GM12878 (cell line): ENCODE results near the gene CT45A3. TPM values are rescaled to one million over a fixed set of nuclear protein-coding genes. Genes with fewer than 3 reads are reported as not detected.
"Not testable (repeated sequence)": the region's sequence is repeated elsewhere in the genome, so short reads cannot be mapped to it uniquely, and the experiment has no call there.

Experiments
- ATAC-seq: fragments of 200-7000 bp; cut with Tn5 transposase; 3 replicates; pipeline ENCODE4 v1.9.1; 2020; ENCODE audit warnings: mild to moderate bottlenecking, moderate library complexity
- BruUV-seq: library from RNA; stranded (reverse); fragments of 400-500 nt; replicated peaks from 2 replicates; lab custom pipeline; 2021; lab: Mats Ljungman, UMichigan
- CTCF ChIA-PET: fragments of 300-600 bp; sonication (Branson Sonifier 250); formaldehyde crosslinking; extraction: SDS; loops from one replicate; lab custom pipeline; 2021; ENCODE audit warnings: inconsistent platforms; lab: Yijun Ruan, JAX
- POLR2A ChIA-PET: fragments of 350-600 bp; formaldehyde crosslinking; extraction: SDS; loops from one replicate; lab custom pipeline; 2021; ENCODE audit warnings: inconsistent platforms; lab: Charles Lee
- RAD21 ChIA-PET: fragments of 300-600 bp; sonication (Branson Sonifier 250); formaldehyde crosslinking; loops from one replicate; lab custom pipeline; 2023; ENCODE audit warnings: antibody characterized with exemption; ENCODE audit not compliant: unreplicated experiment; lab: Charles Lee
- SMC1A ChIA-PET: fragments of 300-600 bp; sonication (Branson Sonifier 250); formaldehyde crosslinking; loops from one replicate; lab custom pipeline; 2023; ENCODE audit not compliant: unreplicated experiment, uncharacterized antibody; lab: Charles Lee
- DNase-seq: peaks from one replicate; pipeline ENCODE4 v3.0.0-alpha.2; 2011; ENCODE audit warnings: low read depth, low spot score
- FAIRE-seq: peaks from 3 replicates; lab custom pipeline; 2011; peaks lifted over from hg19 to GRCh38; lab: Jason Lieb, UNC
- H2AFZ ChIP-seq: 2 replicates; pipeline ENCODE4 v1.6.0; 2011; ENCODE audit warnings: low read depth, low read length, control low read depth; ENCODE audit not compliant: control insufficient read depth
- H3K27ac ChIP-seq: 2 replicates; pipeline ENCODE4 v1.5.1; 2011; ENCODE audit warnings: control low read depth; ENCODE audit not compliant: control insufficient read depth, insufficient read depth
- H3K27me3 ChIP-seq, 2 experiments: replicated peaks in 1 of 2; 2 replicates each; pipeline versions ENCODE4 v1.6.0 to v1.6.1; 2011; ENCODE audit warnings: low read length in 1 of 2; ENCODE audit not compliant: control insufficient read depth in 2 of 2, insufficient read depth in 2 of 2
- H3K36me3 ChIP-seq, 2 experiments: 2 replicates each; pipeline ENCODE4 v1.5.1; 2011; ENCODE audit warnings: low read length in 1 of 2; ENCODE audit not compliant: control insufficient read depth in 2 of 2, insufficient read depth in 2 of 2
- H3K4me1 ChIP-seq: 2 replicates; pipeline ENCODE4 v1.6.1; 2011; ENCODE audit warnings: mild to moderate bottlenecking, low read length, moderate library complexity, mixed read lengths; ENCODE audit not compliant: control insufficient read depth, insufficient read depth
- H3K4me2 ChIP-seq: 2 replicates; pipeline ENCODE4 v1.6.0; 2011; ENCODE audit warnings: control low read depth; ENCODE audit not compliant: control insufficient read depth, insufficient read depth
- H3K4me3 ChIP-seq: fragments of 200-600 bp; sonication (generic); 2 replicates; pipeline ENCODE4 v1.5.1; 2016
- H3K79me2 ChIP-seq: 2 replicates; pipeline ENCODE4 v1.6.0; 2011; ENCODE audit warnings: low read length; ENCODE audit not compliant: control insufficient read depth, insufficient read depth
- H3K9ac ChIP-seq: 2 replicates; pipeline ENCODE4 v1.8.0; 2011; ENCODE audit warnings: low read length, control low read depth, mixed read lengths; ENCODE audit not compliant: control insufficient read depth, insufficient read depth
- H3K9me3 ChIP-seq: replicated peaks from 3 replicates; pipeline ENCODE4 v1.5.1; 2011; ENCODE audit warnings: mild to moderate bottlenecking, low read length; ENCODE audit not compliant: control insufficient read depth, insufficient read depth
- H4K20me1 ChIP-seq: 2 replicates; pipeline ENCODE4 v1.6.0; 2011; ENCODE audit not compliant: control insufficient read depth, insufficient read depth
- WGBS: methylation state at CpG from one replicate; pipeline ENCODE4 v1.1.6; 2016; ENCODE audit warnings: low lambda C conversion rate; ENCODE audit not compliant: insufficient replicate concordance, insufficient coverage; ENCODE audit errors: missing lambda C conversion rate; 5-methylcytosine and 5-hydroxymethylcytosine counted together
- in situ Hi-C: fragments of 300-500 bp; cut with MboI; formaldehyde crosslinking; loops from 9 replicates; pipeline ENCODE4 v1.14.3; 2018; ENCODE audit warnings: mixed read lengths
- intact Hi-C: fragments of 100-400 bp; cut with micrococcal nuclease; formaldehyde crosslinking; loops from one replicate; pipeline ENCODE4 v1.14.2; 2022; ENCODE audit not compliant: unreplicated experiment
- polyA plus RNA-seq, 11 experiments: library from polyadenylated mRNA; depleted of rRNA in 4 of 11; unstranded in 6 of 11; stranded (reverse) in 5 of 11; fragments of >200 nt; fragmentation: Nextera tagmentation in 4 of 11; fragmentation: Illumina TruSeq in 1 of 11; extraction: Ambion mirVana in 4 of 11; extraction: Trizol in 1 of 11; gene quantifications; 1 replicate in 1 of 11; 2 replicates in 10 of 11; pipeline versions ENCODE4 v1.2.1 to v1.2.3, GENCODE V29; 2011 to 2016; ENCODE audit warnings: inconsistent platforms in 2 of 11, missing spikeins in 2 of 11, low read depth in 1 of 11
- small RNA-seq: library from RNA; depleted of rRNA; stranded (forward); fragments of <200 nt; gene quantifications from one replicate; pipeline ENCODE3, GENCODE V24; 2014
- total RNA-seq, 4 experiments: library from RNA; depleted of rRNA in 3 of 4; stranded (reverse); fragments of >200 nt in 3 of 4; fragmentation: Illumina TruSeq in 1 of 4; extraction: Trizol in 1 of 4; gene quantifications; 2 replicates each; pipeline versions ENCODE4 v1.2.1 to v1.2.3, GENCODE V29; 2013 to 2021
- TF ChIP-seq, protein P1 (sequence below), 3 experiments: IDR thresholded peaks in 2 of 3; conservative IDR thresholded peaks in 1 of 3; 2 replicates each; pipeline ENCODE4 v1.5.1; 2011; ENCODE audit warnings: low read depth in 3 of 3, low read length in 3 of 3, mild to moderate bottlenecking in 3 of 3, control low read depth in 2 of 3, moderate library complexity in 2 of 3, inconsistent platforms in 1 of 3, mixed read lengths in 1 of 3; ENCODE audit not compliant: control insufficient read depth in 2 of 3, insufficient read depth in 1 of 3; ENCODE audit errors: extremely low read depth in 1 of 3

CT45A3 gene
- total and polyA plus RNA-seq, 10 of the 15 experiments (the other 5 are each of a cell fraction or from before 2014, with no cell fraction given) = not detected

DNA sequence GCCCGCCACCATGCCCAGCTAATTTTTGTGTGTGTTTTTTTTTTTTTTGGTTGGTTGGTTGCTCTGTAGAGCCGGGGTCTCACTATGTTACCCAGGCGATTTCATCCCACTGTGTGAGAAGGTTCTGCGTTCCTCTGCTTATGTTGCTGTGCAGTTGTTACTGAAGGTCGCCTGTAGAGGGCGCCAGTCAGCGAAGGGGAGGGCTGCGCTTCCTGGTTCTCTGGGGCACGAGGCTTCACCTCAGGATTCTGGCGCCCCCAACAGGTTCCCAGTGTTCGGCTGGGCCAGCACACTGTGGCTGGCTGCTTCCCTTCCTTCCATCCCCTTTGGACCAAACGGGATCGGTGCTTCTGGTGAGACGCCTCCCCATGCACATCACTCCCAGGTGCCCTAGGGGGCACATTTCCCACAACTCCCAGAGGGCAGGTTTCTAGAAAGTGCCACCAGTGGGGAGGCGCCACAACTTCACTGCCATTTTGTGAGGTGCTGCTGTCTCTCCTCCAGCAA lies 54.8 kb downstream of the CT45A3 start, which contains the start of gene CT45A1:
TSS of gene CT45A1 (plus strand) at position 457 of the 507 bp plus-strand sequence. CDS start 5,302 bp downstream, outside the sequence.
- SMC1A ChIA-PET, BruUV-seq, POLR2A ChIA-PET, H3K27me3 ChIP-seq, FAIRE-seq, H3K36me3 ChIP-seq, H2AFZ ChIP-seq, DNase-seq, H3K9ac ChIP-seq, H4K20me1 ChIP-seq, H3K4me1 ChIP-seq, H3K27ac ChIP-seq, CTCF ChIA-PET, in situ Hi-C loops, H3K4me3 ChIP-seq, ATAC-seq, H3K4me2 ChIP-seq, H3K9me3 ChIP-seq, intact Hi-C loops, H3K79me2 ChIP-seq, RAD21 ChIA-PET: not testable (repeated sequence)
- TF ChIP-seq, protein P1, sequence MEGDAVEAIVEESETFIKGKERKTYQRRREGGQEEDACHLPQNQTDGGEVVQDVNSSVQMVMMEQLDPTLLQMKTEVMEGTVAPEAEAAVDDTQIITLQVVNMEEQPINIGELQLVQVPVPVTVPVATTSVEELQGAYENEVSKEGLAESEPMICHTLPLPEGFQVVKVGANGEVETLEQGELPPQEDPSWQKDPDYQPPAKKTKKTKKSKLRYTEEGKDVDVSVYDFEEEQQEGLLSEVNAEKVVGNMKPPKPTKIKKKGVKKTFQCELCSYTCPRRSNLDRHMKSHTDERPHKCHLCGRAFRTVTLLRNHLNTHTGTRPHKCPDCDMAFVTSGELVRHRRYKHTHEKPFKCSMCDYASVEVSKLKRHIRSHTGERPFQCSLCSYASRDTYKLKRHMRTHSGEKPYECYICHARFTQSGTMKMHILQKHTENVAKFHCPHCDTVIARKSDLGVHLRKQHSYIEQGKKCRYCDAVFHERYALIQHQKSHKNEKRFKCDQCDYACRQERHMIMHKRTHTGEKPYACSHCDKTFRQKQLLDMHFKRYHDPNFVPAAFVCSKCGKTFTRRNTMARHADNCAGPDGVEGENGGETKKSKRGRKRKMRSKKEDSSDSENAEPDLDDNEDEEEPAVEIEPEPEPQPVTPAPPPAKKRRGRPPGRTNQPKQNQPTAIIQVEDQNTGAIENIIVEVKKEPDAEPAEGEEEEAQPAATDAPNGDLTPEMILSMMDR (IDR thresholded peaks at IDR 0.05 in 2 of 3, conservative IDR thresholded peaks at IDR 0.05 in 1 of 3; ENCODE audit: control insufficient read depth in 2 of 3, extremely low read depth in 1 of 3, insufficient read depth in 1 of 3, low read depth in 3 of 3, low read length in 3 of 3) = peak in 2 of 3 experiments; percentile 38 to 41; a peak in 3 of 6 replicates
- WGBS = 37% methylated on average over 15 of the region's 15 CpGs

Small RNAs within 50 kb of the gene (small RNA-seq; reads per million reads assigned to genes)
- gene AC240442.1 = not detected

Other genes with a start within 250 kb of the CT45A3 start
Only the 7 nearest of the 12 such genes appear.
- not detected in 2 replicates for gene CT45A1, start 54.6 kb downstream of the CT45A3 start, total RNA-seq (2014; rRNA removed)
- gene CT45A1, start 54.6 kb downstream of the CT45A3 start, total RNA-seq (2014; rRNA removed; fragmentation: Illumina TruSeq; extraction: Trizol) = not detected in 2 replicates
- gene CT45A1, start 54.6 kb downstream of the CT45A3 start, total RNA-seq (2021) = not detected in 2 replicates
- 0.14 and 0.19 TPM in 2 replicates for gene CT45A1, start 54.6 kb downstream of the CT45A3 start, polyA plus RNA-seq (2011; rRNA removed)
- not detected in 2 replicates for gene CT45A1, start 54.6 kb downstream of the CT45A3 start, polyA plus RNA-seq (2014; fragmentation: Illumina TruSeq; extraction: Trizol)
- gene CT45A1, start 54.6 kb downstream of the CT45A3 start, polyA plus RNA-seq (2014; fragmentation: Nextera tagmentation; extraction: Ambion mirVana) = not detected
- 0.10 TPM in 1 of 2 replicates, not detected in the other for gene CT45A1, start 54.6 kb downstream of the CT45A3 start, polyA plus RNA-seq (2014; rRNA removed)
- gene CT45A1, start 54.6 kb downstream of the CT45A3 start, polyA plus RNA-seq (2016; fragmentation: Nextera tagmentation; extraction: Ambion mirVana) = not detected
- not detected in 2 replicates for gene CT45A5, start 17.3 kb upstream of the CT45A3 start, total RNA-seq (2014; rRNA removed)
- gene CT45A5, start 17.3 kb upstream of the CT45A3 start, total RNA-seq (2014; rRNA removed; fragmentation: Illumina TruSeq; extraction: Trizol) = not detected in 2 replicates
- gene CT45A5, start 17.3 kb upstream of the CT45A3 start, total RNA-seq (2021) = not detected in 2 replicates
- gene CT45A5, start 17.3 kb upstream of the CT45A3 start, polyA plus RNA-seq (2011; rRNA removed) = 0.12 TPM in 1 of 2 replicates, not detected in the other
- gene CT45A5, start 17.3 kb upstream of the CT45A3 start, polyA plus RNA-seq (2014; fragmentation: Illumina TruSeq; extraction: Trizol) = 0.32 TPM in 1 of 2 replicates, not detected in the other
- under 1 TPM in 1 of 2 experiments, not detected in 1; 0.09 TPM for gene CT45A5, start 17.3 kb upstream of the CT45A3 start, polyA plus RNA-seq (2014; fragmentation: Nextera tagmentation; extraction: Ambion mirVana)
- gene CT45A5, start 17.3 kb upstream of the CT45A3 start, polyA plus RNA-seq (2014; rRNA removed) = not detected in 2 replicates
- not detected for gene CT45A5, start 17.3 kb upstream of the CT45A3 start, polyA plus RNA-seq (2016; fragmentation: Nextera tagmentation; extraction: Ambion mirVana)
- not detected in 2 replicates for gene CT45A6, start 34.6 kb upstream of the CT45A3 start, total RNA-seq (2014; rRNA removed)
- not detected in 2 replicates for gene CT45A6, start 34.6 kb upstream of the CT45A3 start, total RNA-seq (2014; rRNA removed; fragmentation: Illumina TruSeq; extraction: Trizol)
- not detected in 2 replicates for gene CT45A6, start 34.6 kb upstream of the CT45A3 start, total RNA-seq (2021)
- 0.27 and 0.46 TPM in 2 replicates for gene CT45A6, start 34.6 kb upstream of the CT45A3 start, polyA plus RNA-seq (2011; rRNA removed)
- not detected in 2 replicates for gene CT45A6, start 34.6 kb upstream of the CT45A3 start, polyA plus RNA-seq (2014; fragmentation: Illumina TruSeq; extraction: Trizol)
- not detected for gene CT45A6, start 34.6 kb upstream of the CT45A3 start, polyA plus RNA-seq (2014; fragmentation: Nextera tagmentation; extraction: Ambion mirVana)
- gene CT45A6, start 34.6 kb upstream of the CT45A3 start, polyA plus RNA-seq (2014; rRNA removed) = not detected in 2 replicates
- not detected for gene CT45A6, start 34.6 kb upstream of the CT45A3 start, polyA plus RNA-seq (2016; fragmentation: Nextera tagmentation; extraction: Ambion mirVana)
- gene CT45A2, start 51.8 kb upstream of the CT45A3 start, total RNA-seq (2014; rRNA removed) = not detected in 2 replicates
- gene CT45A2, start 51.8 kb upstream of the CT45A3 start, total RNA-seq (2014; rRNA removed; fragmentation: Illumina TruSeq; extraction: Trizol) = not detected in 2 replicates
- gene CT45A2, start 51.8 kb upstream of the CT45A3 start, total RNA-seq (2021) = not detected in 2 replicates
- not detected in 2 replicates for gene CT45A2, start 51.8 kb upstream of the CT45A3 start, polyA plus RNA-seq (2011; rRNA removed)
- gene CT45A2, start 51.8 kb upstream of the CT45A3 start, polyA plus RNA-seq (2014; fragmentation: Illumina TruSeq; extraction: Trizol) = not detected in 2 replicates
- not detected for gene CT45A2, start 51.8 kb upstream of the CT45A3 start, polyA plus RNA-seq (2014; fragmentation: Nextera tagmentation; extraction: Ambion mirVana)
- gene CT45A2, start 51.8 kb upstream of the CT45A3 start, polyA plus RNA-seq (2014; rRNA removed) = not detected in 2 replicates
- gene CT45A2, start 51.8 kb upstream of the CT45A3 start, polyA plus RNA-seq (2016; fragmentation: Nextera tagmentation; extraction: Ambion mirVana) = not detected
- gene CT45A7, start 69.1 kb upstream of the CT45A3 start, total RNA-seq (2014; rRNA removed) = not detected in 2 replicates
- gene CT45A7, start 69.1 kb upstream of the CT45A3 start, total RNA-seq (2014; rRNA removed; fragmentation: Illumina TruSeq; extraction: Trizol) = not detected in 2 replicates
- gene CT45A7, start 69.1 kb upstream of the CT45A3 start, total RNA-seq (2021) = not detected in 2 replicates
- not detected in 2 replicates for gene CT45A7, start 69.1 kb upstream of the CT45A3 start, polyA plus RNA-seq (2011; rRNA removed)
- not detected in 2 replicates for gene CT45A7, start 69.1 kb upstream of the CT45A3 start, polyA plus RNA-seq (2014; fragmentation: Illumina TruSeq; extraction: Trizol)
- not detected for gene CT45A7, start 69.1 kb upstream of the CT45A3 start, polyA plus RNA-seq (2014; fragmentation: Nextera tagmentation; extraction: Ambion mirVana)
- not detected in 2 replicates for gene CT45A7, start 69.1 kb upstream of the CT45A3 start, polyA plus RNA-seq (2014; rRNA removed)
- gene CT45A7, start 69.1 kb upstream of the CT45A3 start, polyA plus RNA-seq (2016; fragmentation: Nextera tagmentation; extraction: Ambion mirVana) = not detected
- not detected in 2 replicates for gene CT45A8, start 86.3 kb upstream of the CT45A3 start, total RNA-seq (2014; rRNA removed)
- gene CT45A8, start 86.3 kb upstream of the CT45A3 start, total RNA-seq (2014; rRNA removed; fragmentation: Illumina TruSeq; extraction: Trizol) = not detected in 2 replicates
- gene CT45A8, start 86.3 kb upstream of the CT45A3 start, total RNA-seq (2021) = not detected in 2 replicates
- gene CT45A8, start 86.3 kb upstream of the CT45A3 start, polyA plus RNA-seq (2011; rRNA removed) = not detected in 2 replicates
- not detected in 2 replicates for gene CT45A8, start 86.3 kb upstream of the CT45A3 start, polyA plus RNA-seq (2014; fragmentation: Illumina TruSeq; extraction: Trizol)
- gene CT45A8, start 86.3 kb upstream of the CT45A3 start, polyA plus RNA-seq (2014; fragmentation: Nextera tagmentation; extraction: Ambion mirVana) = not detected
- not detected in 2 replicates for gene CT45A8, start 86.3 kb upstream of the CT45A3 start, polyA plus RNA-seq (2014; rRNA removed)
- gene CT45A8, start 86.3 kb upstream of the CT45A3 start, polyA plus RNA-seq (2016; fragmentation: Nextera tagmentation; extraction: Ambion mirVana) = not detected
- gene CT45A9, start 103.6 kb upstream of the CT45A3 start, total RNA-seq (2014; rRNA removed) = not detected in 2 replicates
- not detected in 2 replicates for gene CT45A9, start 103.6 kb upstream of the CT45A3 start, total RNA-seq (2014; rRNA removed; fragmentation: Illumina TruSeq; extraction: Trizol)
- not detected in 2 replicates for gene CT45A9, start 103.6 kb upstream of the CT45A3 start, total RNA-seq (2021)
- not detected in 2 replicates for gene CT45A9, start 103.6 kb upstream of the CT45A3 start, polyA plus RNA-seq (2011; rRNA removed)
- not detected in 2 replicates for gene CT45A9, start 103.6 kb upstream of the CT45A3 start, polyA plus RNA-seq (2014; fragmentation: Illumina TruSeq; extraction: Trizol)
- not detected for gene CT45A9, start 103.6 kb upstream of the CT45A3 start, polyA plus RNA-seq (2014; fragmentation: Nextera tagmentation; extraction: Ambion mirVana)
- not detected in 2 replicates for gene CT45A9, start 103.6 kb upstream of the CT45A3 start, polyA plus RNA-seq (2014; rRNA removed)
- not detected for gene CT45A9, start 103.6 kb upstream of the CT45A3 start, polyA plus RNA-seq (2016; fragmentation: Nextera tagmentation; extraction: Ambion mirVana)